ENCODE results near the gene WDFY2.

GRCh38 chr13:51724721-51725120 is 140.5 kb downstream of the WDFY2 start:
- no peak for TF ChIP-seq CTCF (IDR thresholded peaks at IDR 0.05)
- no peak for TF ChIP-seq POLR2A (IDR thresholded peaks at IDR 0.05)
